HG03469 (cell line): Measurements from ENCODE around the gene HABP4.

ENCODE experiments used
- ATAC-seq: cut with Tn5 transposase; IDR thresholded peaks from one replicate; pipeline ENCODE4 v1.9.1; 2021; ENCODE audit warnings: mild to moderate bottlenecking, moderate library complexity, moderate number of reproducible peaks; ENCODE audit not compliant: unreplicated experiment

Gene HABP4

GRCh38 chr9:96476013-96476412 is 26.0 kb downstream of the HABP4 start:
- ATAC-seq = no peak

GRCh38 chr9:96476591-96476990 is 26.6 kb downstream of the HABP4 start:
- ATAC-seq = no peak

- ATAC-seq = peak; percentile 49
Observed at GRCh38 chr9:96478829-96479371, 28.9 kb downstream of the HABP4 start.

- no peak for ATAC-seq
Observed at GRCh38 chr9:96480736-96481135, 30.8 kb downstream of the HABP4 start.

- ATAC-seq = no peak
Observed at GRCh38 chr9:96482476-96482875, 32.5 kb downstream of the HABP4 start.

- no peak for ATAC-seq
Observed at GRCh38 chr9:96483197-96483596, 33.2 kb downstream of the HABP4 start.

- no peak for ATAC-seq
Observed at GRCh38 chr9:96483733-96484390, 33.9 kb downstream of the HABP4 start.

GRCh38 chr9:96484521-96484931 is 34.6 kb downstream of the HABP4 start:
- ATAC-seq = peak; percentile 86

GRCh38 chr9:96485280-96485679 is 35.3 kb downstream of the HABP4 start:
- no peak for ATAC-seq

- ATAC-seq = no peak
Observed at GRCh38 chr9:96486386-96487028, 36.5 kb downstream of the HABP4 start.

GRCh38 chr9:96487029-96487396 is 37.0 kb downstream of the HABP4 start:
- ATAC-seq = no peak

- no peak for ATAC-seq
Observed at GRCh38 chr9:96487949-96488348, 38.0 kb downstream of the HABP4 start.

GRCh38 chr9:96489482-96489979 is 39.6 kb downstream of the HABP4 start:
- ATAC-seq = no peak

- ATAC-seq = no peak
Observed at GRCh38 chr9:96490534-96491078, 40.6 kb downstream of the HABP4 start.

- no peak for ATAC-seq
Observed at GRCh38 chr9:96491079-96491879, 41.3 kb downstream of the HABP4 start.

- no peak for ATAC-seq
Observed at GRCh38 chr9:96491880-96492525, 42.0 kb downstream of the HABP4 start.

GRCh38 chr9:96492993-96493531 is 43.1 kb downstream of the HABP4 start:
- no peak for ATAC-seq

GRCh38 chr9:96493757-96494156 is 43.8 kb downstream of the HABP4 start:
- ATAC-seq = no peak

GRCh38 chr9:96494215-96494800 is 44.3 kb downstream of the HABP4 start:
- ATAC-seq = no peak

GRCh38 chr9:96495341-96495740 is 45.4 kb downstream of the HABP4 start:
- ATAC-seq = no peak
